ENCODE results near the gene ITSN1.

GRCh38 chr21:33787431-33787830 lies 145.1 kb downstream of the ITSN1 start:
- TF ChIP-seq CTCF (conservative IDR thresholded peaks at IDR 0.05 in 1 of 2, IDR thresholded peaks at IDR 0.05 in 1 of 2; ENCODE audit: extremely low read depth in 1 of 2, insufficient read depth in 1 of 2, low read depth in 1 of 2, low read length in 2 of 2) (no peak), EZH2 (IDR thresholded peaks at IDR 0.05; ENCODE audit: borderline replicate concordance, low read length) (no peak)
